Measurements from ENCODE around the gene CNTN4.

The CNTN4 gene

DNA sequence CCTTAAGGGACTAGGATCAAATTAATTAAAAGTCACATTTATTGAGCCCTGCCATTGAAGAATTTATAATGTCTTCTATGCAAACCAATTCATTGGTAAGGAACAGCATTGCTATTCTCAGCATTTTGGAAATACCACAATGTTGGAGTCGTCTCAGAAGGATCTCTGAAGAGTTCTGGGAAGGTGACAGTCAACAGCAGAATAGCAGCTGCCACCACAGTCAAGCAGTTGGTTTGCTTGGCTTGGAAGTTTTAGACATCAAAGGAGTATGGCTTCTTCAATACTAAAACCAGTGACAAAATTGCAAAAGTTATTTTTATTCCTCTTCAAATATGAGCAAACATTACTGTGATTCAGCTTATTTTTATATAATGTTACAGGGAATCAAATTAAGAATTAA, 167.9 kb downstream of the CNTN4 start:
- no peak for DNase-seq (ENCODE audit: low spot score)

GRCh38 chr3:2268779-2269178, 170.1 kb downstream of the CNTN4 start:
- no peak for DNase-seq (ENCODE audit: low spot score)

- DNase-seq (ENCODE audit: low spot score), result no peak
Measured at GRCh38 chr3:2274526-2274925, 175.9 kb downstream of the CNTN4 start.

GRCh38 chr3:2283818-2284217, 185.2 kb downstream of the CNTN4 start:
- DNase-seq (ENCODE audit: low spot score), result no peak

- no peak for DNase-seq (ENCODE audit: low spot score)
Measured at GRCh38 chr3:2300938-2301337, 202.3 kb downstream of the CNTN4 start.

DNA sequence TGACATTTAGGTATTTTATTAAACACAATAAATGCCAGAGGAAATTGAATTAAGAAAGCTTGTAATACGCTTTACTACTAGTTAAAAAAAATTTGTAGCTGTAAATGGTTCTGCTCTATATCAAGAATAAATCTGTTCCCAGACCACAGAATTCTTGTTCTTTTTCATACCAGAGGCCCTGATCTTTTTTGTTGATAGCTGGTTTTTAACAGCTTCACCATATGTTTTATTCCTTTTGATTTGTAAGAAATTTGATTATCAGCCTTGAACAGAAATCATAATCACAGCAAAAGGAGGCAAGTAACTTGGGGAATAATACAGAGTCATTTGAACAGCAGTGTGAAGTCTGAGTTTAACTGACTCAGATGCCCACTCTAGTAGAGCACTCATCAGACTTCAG, 202.7 kb downstream of the CNTN4 start:
- DNase-seq (ENCODE audit: low spot score), result no peak

DNA sequence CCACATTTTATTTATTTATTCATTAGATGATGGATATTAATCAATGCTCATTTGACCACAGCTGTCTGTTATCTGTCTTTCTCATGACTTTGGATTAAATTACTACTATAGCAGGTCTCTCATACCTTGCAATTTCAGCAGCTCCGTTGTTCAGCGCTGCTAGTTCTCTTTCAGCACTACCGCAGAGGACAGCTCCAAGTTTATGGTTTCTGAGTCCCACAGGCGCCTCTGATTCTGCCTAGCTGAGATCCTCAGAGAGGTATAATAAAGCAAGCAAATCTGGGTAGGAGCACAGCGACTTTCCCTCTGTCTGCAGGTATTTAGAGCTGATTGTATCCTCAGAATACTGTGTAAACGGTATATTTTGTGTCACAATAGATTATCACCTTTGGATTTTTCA, 204.9 kb downstream of the CNTN4 start:
- DNase-seq (ENCODE audit: low spot score), result no peak

DNA sequence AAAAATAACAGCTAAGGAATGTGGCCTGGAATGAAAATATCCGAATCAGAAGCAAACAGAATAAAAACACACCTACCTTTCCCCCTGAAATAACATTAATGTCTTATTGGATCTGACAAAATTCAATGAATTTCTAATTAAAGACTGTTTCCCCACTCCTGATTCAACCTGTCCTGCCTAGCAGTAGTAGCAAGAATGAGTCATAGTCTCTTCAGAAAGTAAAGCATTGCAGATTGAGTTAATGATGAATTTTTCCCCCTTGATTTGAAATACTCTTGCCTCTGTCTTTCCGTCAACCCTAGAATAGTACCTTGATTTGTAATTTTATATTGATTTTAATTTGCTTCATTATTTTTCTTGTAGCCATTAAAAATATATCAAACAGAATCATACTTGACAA, 212.4 kb downstream of the CNTN4 start:
- DNase-seq (ENCODE audit: low spot score), result no peak

DNA sequence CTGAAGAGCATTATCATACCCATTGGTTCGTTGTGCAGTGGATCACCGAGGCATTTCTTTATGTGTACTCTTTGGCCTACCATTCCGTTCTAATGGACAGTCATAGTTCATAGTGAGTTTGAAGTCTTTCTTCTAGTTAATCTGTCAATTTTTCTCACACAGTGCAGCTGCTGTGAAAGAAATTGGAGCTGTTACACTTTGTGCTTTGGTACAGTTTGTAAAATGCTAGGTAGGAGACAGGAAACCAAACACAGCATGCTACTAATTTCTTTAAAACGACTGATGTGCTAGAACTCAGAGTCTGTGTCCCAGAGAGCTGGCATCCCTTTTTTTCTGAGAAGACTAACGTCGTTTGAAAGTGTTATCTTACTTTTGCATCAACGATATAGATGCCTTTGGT, 218.9 kb downstream of the CNTN4 start:
- no peak for DNase-seq (ENCODE audit: low spot score)

GRCh38 chr3:2334921-2335320, 236.3 kb downstream of the CNTN4 start:
- DNase-seq (ENCODE audit: low spot score), result no peak

DNA sequence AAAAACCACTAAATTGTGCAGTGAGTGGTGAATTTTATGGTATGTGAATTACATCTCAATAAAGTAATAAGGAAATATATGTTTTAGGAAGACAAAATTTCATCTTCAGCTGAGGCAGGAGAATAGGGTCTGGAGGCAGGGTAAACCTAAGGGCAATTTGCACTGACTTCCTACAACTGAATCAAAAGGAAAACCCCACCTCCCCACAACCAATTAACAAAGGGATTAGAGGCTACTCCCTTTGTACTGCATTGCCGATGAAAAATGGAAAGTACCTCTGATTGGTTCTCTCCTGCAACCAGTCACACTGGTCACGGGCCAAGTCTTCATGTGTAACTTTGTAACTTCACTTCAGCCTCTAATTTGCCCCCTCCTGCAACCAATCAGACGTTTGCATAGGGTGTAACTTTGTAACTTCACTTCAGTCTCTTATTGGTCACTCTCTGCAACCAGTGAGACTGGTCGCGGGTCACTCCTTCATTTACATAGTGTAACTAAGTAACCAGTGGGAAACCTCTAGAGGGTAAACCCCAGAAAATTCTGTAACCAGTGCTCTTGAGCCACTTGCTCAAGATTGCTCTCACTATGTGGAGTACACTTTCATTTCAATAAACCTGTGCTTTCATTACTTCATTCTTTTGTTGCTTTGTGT, 244.5 kb downstream of the CNTN4 start:
- no peak for DNase-seq (ENCODE audit: low spot score)

DNA sequence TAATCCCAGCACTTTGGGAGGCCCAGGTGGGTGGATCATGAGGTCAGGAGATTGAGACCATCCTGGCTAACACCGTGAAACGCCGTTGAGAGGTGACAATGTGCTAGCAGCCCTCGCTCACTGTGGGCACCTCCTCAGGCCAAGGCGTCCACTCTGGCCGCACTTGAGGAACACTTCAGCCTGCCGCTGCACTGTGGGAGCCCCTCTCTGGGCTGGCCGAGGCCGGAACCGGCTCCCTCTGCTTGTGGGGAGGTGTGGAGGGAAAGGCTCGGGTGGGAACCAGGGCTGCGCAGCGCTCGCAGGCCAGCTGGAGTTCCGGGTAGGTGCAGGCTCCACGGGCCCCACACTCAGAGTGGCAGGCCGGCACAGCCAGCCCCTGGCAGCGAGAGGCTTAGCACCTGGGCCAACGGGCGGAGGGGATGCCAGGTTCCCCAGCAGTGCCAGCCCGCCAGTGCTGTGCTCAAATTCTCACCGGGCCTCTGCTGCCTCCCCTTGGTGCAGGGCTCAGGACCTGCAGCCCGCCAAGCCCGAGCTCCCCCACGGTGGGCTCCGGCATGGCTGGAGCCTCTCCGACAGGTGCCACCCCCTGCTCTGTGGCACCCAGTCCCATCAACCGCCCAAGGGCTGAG, 253.6 kb downstream of the CNTN4 start:
- no peak for DNase-seq (ENCODE audit: low spot score)

DNA sequence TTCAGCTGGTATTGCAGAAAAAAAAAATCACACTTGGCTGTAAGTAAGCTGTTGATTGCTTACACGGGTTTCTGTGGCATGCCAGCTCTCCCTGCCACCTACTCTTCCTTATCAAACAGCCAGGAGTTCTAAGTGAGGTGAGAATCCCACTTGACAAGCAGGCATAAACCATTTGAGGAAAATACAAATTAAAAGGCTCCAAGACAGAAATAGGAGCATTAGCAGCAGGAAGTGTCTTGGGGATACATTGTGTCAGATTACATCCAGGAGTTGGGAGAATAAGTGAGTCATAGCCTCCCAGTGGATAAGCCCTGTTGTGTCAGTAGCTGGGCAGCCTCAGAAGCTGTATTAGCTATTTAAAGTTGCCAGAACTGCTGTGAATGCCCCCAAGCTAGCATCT, 256.0 kb downstream of the CNTN4 start:
- DNase-seq (ENCODE audit: low spot score), result no peak

DNA sequence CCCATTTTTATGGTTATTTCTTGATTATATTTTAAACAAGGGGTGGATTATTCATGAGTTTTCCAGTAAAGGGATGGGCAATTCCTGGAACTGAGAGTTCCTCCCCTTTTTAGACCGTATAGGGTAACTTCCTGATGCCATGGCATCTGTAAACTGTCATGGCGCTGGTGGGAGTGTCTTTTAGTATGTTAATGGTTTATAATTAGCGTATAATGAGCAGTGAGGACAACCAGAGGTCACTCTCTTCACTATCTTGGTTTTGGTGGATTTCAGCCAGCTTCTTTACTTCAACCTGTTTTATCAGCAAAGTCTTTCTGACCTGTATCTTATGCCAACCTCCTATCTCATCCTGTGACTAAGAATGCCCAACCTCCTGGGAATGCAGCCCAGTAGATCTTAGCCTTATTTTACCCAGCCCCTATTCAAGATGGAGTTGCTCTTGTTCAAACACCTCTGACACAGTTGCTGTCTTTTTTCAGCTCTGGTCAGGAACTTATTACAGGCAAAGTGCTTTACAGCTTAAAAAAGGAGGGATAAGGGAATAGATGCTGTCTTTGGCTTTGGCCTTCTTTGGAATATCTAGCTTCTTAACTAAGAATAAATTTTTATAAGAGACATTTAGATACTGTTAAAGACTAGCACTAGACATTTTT, 257.8 kb downstream of the CNTN4 start:
- no peak for DNase-seq (ENCODE audit: low spot score)

GRCh38 chr3:2360815-2361214, 262.1 kb downstream of the CNTN4 start:
- DNase-seq (ENCODE audit: low spot score), result no peak

DNA sequence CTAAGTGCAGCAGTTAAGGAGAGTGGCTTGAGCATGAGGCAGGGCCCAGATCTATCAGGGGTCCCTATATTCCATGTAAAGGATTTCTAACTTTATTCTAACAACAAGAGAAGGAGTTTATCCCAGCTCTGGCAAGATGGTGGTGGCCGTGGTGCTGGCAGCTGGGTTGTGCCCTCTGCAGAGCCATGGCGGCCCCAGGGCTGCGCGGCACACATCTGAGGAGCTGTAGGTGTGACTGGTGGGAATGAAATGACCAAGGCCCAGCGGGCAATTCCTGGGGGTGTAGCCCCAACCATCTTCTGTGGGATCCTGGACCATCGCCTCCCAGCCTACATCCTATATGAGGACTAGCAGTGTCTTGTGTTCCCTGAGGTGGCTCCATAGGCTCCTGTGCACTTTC, 263.5 kb downstream of the CNTN4 start:
- DNase-seq (ENCODE audit: low spot score), result no peak

- DNase-seq (ENCODE audit: low spot score), result no peak
Measured at GRCh38 chr3:2363854-2364253, 265.2 kb downstream of the CNTN4 start.

- DNase-seq (ENCODE audit: low spot score), result no peak
Measured at GRCh38 chr3:2370317-2370716, 271.7 kb downstream of the CNTN4 start.

DNA sequence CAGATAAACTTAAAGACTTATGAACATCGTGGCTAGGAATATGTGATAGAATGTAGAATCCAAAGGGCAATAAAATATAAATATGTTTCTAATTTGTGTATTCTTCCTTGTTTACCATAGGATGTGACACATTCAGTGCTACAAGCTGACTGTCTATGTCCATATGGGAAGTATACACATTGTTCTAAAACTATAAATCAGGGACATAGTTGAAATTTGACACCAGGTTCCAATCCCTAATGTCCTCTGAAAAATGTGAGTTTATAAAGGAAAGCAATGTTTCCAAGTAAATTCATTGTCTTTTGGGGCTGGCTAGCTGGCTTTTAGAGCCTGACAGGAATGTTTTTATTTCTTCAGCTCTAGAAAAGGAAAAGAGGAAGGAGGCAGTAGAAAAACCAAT, 273.6 kb downstream of the CNTN4 start:
- DNase-seq (ENCODE audit: low spot score), result no peak

DNA sequence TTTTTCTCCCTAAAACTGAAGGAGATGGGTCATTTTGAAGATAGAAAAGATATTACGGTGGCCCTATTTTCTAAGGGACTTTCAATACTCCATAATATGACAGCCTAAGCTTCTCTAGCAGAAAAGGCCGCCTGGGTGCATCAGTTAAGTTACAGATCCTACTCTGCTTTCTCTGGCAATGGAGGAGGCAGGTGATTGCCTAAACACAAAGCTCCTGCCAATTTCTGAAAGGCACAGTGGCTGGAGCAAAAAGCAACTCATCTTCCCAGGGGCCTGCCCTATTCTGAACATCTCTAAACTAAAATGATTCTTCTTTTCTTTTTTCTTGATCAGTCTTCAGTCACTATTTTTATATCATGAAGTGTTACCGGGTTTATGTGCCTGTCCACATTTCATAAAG, 276.7 kb downstream of the CNTN4 start:
- no peak for DNase-seq (ENCODE audit: low spot score)

DNA sequence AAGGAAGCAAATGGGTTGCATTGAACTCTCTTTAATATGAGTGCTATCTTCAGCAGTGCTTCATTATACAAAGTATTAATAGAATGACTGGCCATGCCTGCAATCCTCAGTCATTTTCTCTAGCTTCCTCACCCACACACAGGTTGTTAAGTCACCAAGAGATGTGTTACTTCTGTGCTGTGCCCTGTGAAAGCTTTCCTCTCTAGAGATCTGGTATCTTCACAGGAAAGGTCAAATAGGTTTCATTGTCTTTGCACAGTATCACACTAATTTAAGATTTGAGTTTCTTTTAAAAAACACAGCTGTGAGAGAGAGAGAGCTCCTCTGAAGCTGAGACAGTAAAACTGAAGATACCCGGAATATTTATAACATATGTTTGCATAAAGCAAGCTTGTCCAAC, 278.6 kb downstream of the CNTN4 start:
- no peak for DNase-seq (ENCODE audit: low spot score)

GRCh38 chr3:2390926-2391532, 292.4 kb downstream of the CNTN4 start:
- no peak for DNase-seq (ENCODE audit: low spot score)

GRCh38 chr3:2391896-2392295, 293.2 kb downstream of the CNTN4 start:
- DNase-seq (ENCODE audit: low spot score), result no peak
